IMR-90 (cell line): Measurements from ENCODE around the gene ALKBH7. TPM values are rescaled to one million over a fixed set of nuclear protein-coding genes. Genes with fewer than 3 reads are reported as not detected.
A peak's percentile ranks its signal among the peaks of the same experiment; 100 is the strongest.
"Not testable (repeated sequence)": the region's sequence is repeated elsewhere in the genome, so short reads cannot be mapped to it uniquely, and the experiment has no call there.

ENCODE experiments used
- ATAC-seq: fragments of 200-7000 bp; cut with Tn5 transposase; 2 replicates; pipeline ENCODE4 v1.9.1; 2020; ENCODE audit warnings: low read depth, mild to moderate bottlenecking, moderate library complexity
- BruUV-seq: library from RNA; stranded (reverse); fragments of 400-500 nt; replicated peaks from 2 replicates; lab custom pipeline; 2021; lab: Mats Ljungman, UMichigan
- CTCF ChIA-PET: fragments of 300-600 bp; formaldehyde crosslinking; extraction: SDS; loops from one replicate; lab custom pipeline; 2021; ENCODE audit warnings: antibody characterized with exemption; lab: Yijun Ruan, JAX
- POLR2A ChIA-PET: fragments of 300-600 bp; sonication (Branson Sonifier 250); formaldehyde crosslinking; loops from one replicate; lab custom pipeline; 2022; ENCODE audit warnings: antibody characterized with exemption; ENCODE audit not compliant: unreplicated experiment; lab: Charles Lee
- DNase-seq: peaks from one replicate; pipeline ENCODE4 v3.0.0; 2013
- H2AFZ ChIP-seq: replicated peaks from 2 replicates; pipeline ENCODE3; 2013; ENCODE audit warnings: low read length, mild to moderate bottlenecking; ENCODE audit not compliant: poor library complexity
- H2AK5ac ChIP-seq: 2 replicates; pipeline ENCODE4 v1.6.1; 2013; ENCODE audit warnings: low read depth, low read length, inconsistent platforms
- H2AK9ac ChIP-seq: replicated peaks from 2 replicates; pipeline ENCODE3; 2013; ENCODE audit warnings: mild to moderate bottlenecking, low read depth, low read length, moderate library complexity; ENCODE audit not compliant: poor library complexity
- H2BK120ac ChIP-seq: 2 replicates; pipeline ENCODE4 v1.6.1; 2013; ENCODE audit warnings: low read depth, low read length, inconsistent platforms
- H2BK15ac ChIP-seq: 3 replicates; pipeline ENCODE4 v1.6.1; 2013; ENCODE audit warnings: low read depth, low read length, inconsistent platforms
- H2BK20ac ChIP-seq: 2 replicates; pipeline ENCODE4 v1.6.1; 2013; ENCODE audit warnings: low read depth, mild to moderate bottlenecking, inconsistent platforms, low read length, moderate library complexity
- H2BK5ac ChIP-seq: 2 replicates; pipeline ENCODE4 v1.6.1; 2013; ENCODE audit warnings: mild to moderate bottlenecking, low read depth, low read length, inconsistent platforms; ENCODE audit not compliant: poor library complexity, severe bottlenecking
- H3K14ac ChIP-seq: replicated peaks from 2 replicates; pipeline ENCODE4 v1.6.1; 2013; ENCODE audit warnings: low read depth, low read length, inconsistent platforms
- H3K18ac ChIP-seq: 2 replicates; pipeline ENCODE4 v1.6.1; 2013; ENCODE audit warnings: low read depth, low read length, control low read depth
- H3K23ac ChIP-seq: 2 replicates; pipeline ENCODE4 v1.6.1; 2013; ENCODE audit warnings: low read depth, low read length, inconsistent platforms
- H3K27ac ChIP-seq: 2 replicates; pipeline ENCODE4 v1.5.1; 2013; ENCODE audit warnings: mild to moderate bottlenecking, control low read depth, low read length; ENCODE audit not compliant: insufficient read depth
- H3K27me3 ChIP-seq: 2 replicates; pipeline ENCODE4 v1.6.1; 2013; ENCODE audit warnings: low read length; ENCODE audit not compliant: control insufficient read depth, insufficient read depth
- H3K36me3 ChIP-seq: 2 replicates; pipeline ENCODE4 v1.6.1; 2013; ENCODE audit warnings: low read length, mixed read lengths; ENCODE audit not compliant: control insufficient read depth, insufficient read depth
- H3K4ac ChIP-seq: 2 replicates; pipeline ENCODE4 v1.6.1; 2013; ENCODE audit warnings: low read depth, low read length, inconsistent platforms
- H3K4me1 ChIP-seq: 2 replicates; pipeline ENCODE4 v1.6.1; 2013; ENCODE audit warnings: low read length, mixed read lengths; ENCODE audit not compliant: control insufficient read depth, insufficient read depth
- H3K4me2 ChIP-seq: 2 replicates; pipeline ENCODE4 v1.6.1; 2013; ENCODE audit warnings: low read depth, mild to moderate bottlenecking, control low read depth, low read length, moderate library complexity
- H3K4me3 ChIP-seq: 2 replicates; pipeline ENCODE4 v1.5.1; 2013; ENCODE audit warnings: low read depth, mild to moderate bottlenecking, control low read depth, low read length, moderate library complexity; ENCODE audit not compliant: insufficient read depth
- H3K56ac ChIP-seq: 2 replicates; pipeline ENCODE4 v1.6.1; 2013; ENCODE audit warnings: low read length, inconsistent platforms; ENCODE audit not compliant: insufficient read depth; ENCODE audit errors: extremely low read depth
- H3K79me1 ChIP-seq, 2 experiments: 2 replicates each; pipeline ENCODE4 v1.6.1; 2013; ENCODE audit warnings: low read length in 2 of 2, inconsistent platforms in 1 of 2, low read depth in 1 of 2
- H3K9ac ChIP-seq: 2 replicates; pipeline ENCODE4 v1.6.1; 2013; ENCODE audit warnings: low read depth, low read length, control low read depth
- H3K9me1 ChIP-seq: 2 replicates; pipeline ENCODE4 v1.6.1; 2013; ENCODE audit warnings: low read length, inconsistent platforms; ENCODE audit not compliant: insufficient read depth
- H3K9me3 ChIP-seq: 2 replicates; pipeline ENCODE4 v1.6.1; 2013; ENCODE audit warnings: low read length; ENCODE audit not compliant: control insufficient read depth, insufficient read depth
- H4K20me1 ChIP-seq: 2 replicates; pipeline ENCODE4 v1.6.1; 2013; ENCODE audit warnings: low read length, inconsistent platforms; ENCODE audit not compliant: insufficient read depth
- H4K5ac ChIP-seq: 2 replicates; pipeline ENCODE4 v1.6.1; 2013; ENCODE audit warnings: mild to moderate bottlenecking, low read depth, low read length, control low read depth
- H4K8ac ChIP-seq, 2 experiments: 2 replicates each; pipeline ENCODE4 v1.6.1; 2013; ENCODE audit warnings: low read depth in 2 of 2, low read length in 2 of 2, control low read depth in 1 of 2, inconsistent platforms in 1 of 2
- H4K91ac ChIP-seq: 2 replicates; pipeline ENCODE4 v1.6.1; 2013; ENCODE audit warnings: low read depth, low read length, inconsistent platforms; ENCODE audit not compliant: insufficient read depth
- CHD1 ChIP-seq: IDR thresholded peaks from 2 replicates; pipeline ENCODE4 v1.6.1; 2012; ENCODE audit warnings: low read depth, low read length, improper control_type of control experiment
- FOS ChIP-seq: fragments of 150-350 bp; IDR thresholded peaks from 2 replicates; pipeline ENCODE4 v1.6.1; 2016; ENCODE audit warnings: low read depth, low read length
- MAFK ChIP-seq: IDR thresholded peaks from 2 replicates; pipeline ENCODE4 v1.6.1; 2012; ENCODE audit warnings: low read depth, low read length, improper control_type of control experiment
- MAZ ChIP-seq: IDR thresholded peaks from 2 replicates; pipeline ENCODE4 v1.6.1; 2012; ENCODE audit warnings: low read depth, mild to moderate bottlenecking, low read length, improper control_type of control experiment, moderate library complexity, borderline replicate concordance
- RAD21 ChIP-seq: IDR thresholded peaks from 2 replicates; pipeline ENCODE4 v1.6.1; 2012; ENCODE audit warnings: low read length, improper control_type of control experiment
- RFX5 ChIP-seq: IDR thresholded peaks from 2 replicates; pipeline ENCODE4 v1.8.0; 2012; ENCODE audit warnings: low read depth, mild to moderate bottlenecking, low read length, moderate library complexity
- WGBS, 2 experiments: methylation state at CpG; one replicate each; pipeline versions ENCODE4 v1.1.5 to v1.1.7; 2013; ENCODE audit warnings: missing lambda C conversion rate in 2 of 2; ENCODE audit not compliant: insufficient read length in 1 of 2; ENCODE audit errors: extremely low coverage in 2 of 2; 5-methylcytosine and 5-hydroxymethylcytosine counted together
- dilution Hi-C: fragments of 300-500 bp; cut with HindIII; formaldehyde crosslinking; loops from one replicate; pipeline ENCODE4 v1.14.3; 2018; ENCODE audit warnings: low sequenced_read_pairs; ENCODE audit not compliant: unreplicated experiment
- in situ Hi-C: fragments of 300-500 bp; cut with MboI; formaldehyde crosslinking; loops from 3 replicates; pipeline ENCODE4 v1.14.3; 2019; ENCODE audit warnings: low sequenced_read_pairs, inconsistent platforms, mixed read lengths
- intact Hi-C: fragments of 100-400 bp; cut with micrococcal nuclease; formaldehyde crosslinking; loops from 2 replicates; pipeline ENCODE4 v1.10.0; 2022
- polyA plus RNA-seq, 3 experiments: library from polyadenylated mRNA; depleted of rRNA; stranded (reverse); fragments of >200 nt; gene quantifications; 2 replicates each; pipeline ENCODE4 v1.2.3, GENCODE V29; 2012; ENCODE audit warnings: low replicate concordance in 1 of 3
- total RNA-seq: library from RNA; depleted of rRNA; stranded (reverse); fragments of >200 nt; gene quantifications from 2 replicates; pipeline ENCODE4 v1.2.3, GENCODE V29; 2012
- TF ChIP-seq, protein P1 (sequence below): fragments of 150-350 bp; IDR thresholded peaks from 2 replicates; pipeline ENCODE4 v1.6.1; 2017; ENCODE audit warnings: mild to moderate bottlenecking, antibody characterized with exemption, low read length, low read depth

Gene ALKBH7
- total and polyA plus RNA-seq, 2 of the 4 experiments (the other 2 are of a cell fraction): 9.3 to 22.5 TPM

DNA sequence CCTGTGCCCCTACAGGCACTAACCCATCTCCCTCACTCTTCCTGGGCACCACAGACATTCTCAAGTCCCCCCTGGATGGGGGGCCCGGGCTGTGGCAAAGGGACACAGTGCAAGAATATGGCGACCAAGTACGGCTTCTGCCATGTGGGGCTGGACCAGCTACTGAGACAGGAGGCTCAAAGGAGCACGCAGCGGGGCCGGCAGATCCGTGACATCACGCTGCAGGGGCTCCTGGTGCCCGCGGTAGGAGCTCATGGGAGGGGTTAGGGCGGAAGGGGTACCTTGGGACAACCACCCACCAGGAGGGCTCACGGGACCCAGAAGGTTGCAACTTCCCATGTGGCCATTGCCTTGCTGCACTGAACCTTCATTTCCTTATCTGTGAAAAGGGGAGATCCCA is 23.7 kb downstream of the ALKBH7 start:
- Histone ChIP-seq H4K20me1 (no peaks in the 10 kb centered on the region), H3K27me3 (no peaks in the 10 kb centered on the region), H3K27ac (no peak overlapping the region), H3K4me2 (no peak overlapping the region), H2BK20ac (no peak overlapping the region), H3K36me3 (peaks cover 5% of the 10 kb centered on the region; the same call in 1 of the 2 replicates), H2AK5ac (no peak overlapping the region), H2BK15ac (no peak overlapping the region), H2AFZ (no peak overlapping the region), H3K9ac (no peak overlapping the region), H2AK9ac (no peak overlapping the region), H3K23ac (no peak overlapping the region), H3K14ac (no peak overlapping the region), H3K9me3 (no peaks in the 10 kb centered on the region), H3K79me1 (peaks cover 4 to 19% of the 10 kb centered on the region in 2 experiments; a peak in 3 of 4 replicates), H4K5ac (no peak overlapping the region), H3K9me1 (peaks cover 10% of the 10 kb centered on the region), H3K56ac (no peak overlapping the region), H4K91ac (no peak overlapping the region), H2BK120ac (no peak overlapping the region), H3K18ac (no peak overlapping the region), H3K4me3 (no peak overlapping the region), H4K8ac (no peak overlapping the region), H3K4me1 (peaks cover 11% of the 10 kb centered on the region), H2BK5ac (no peak overlapping the region), H3K4ac (no peak overlapping the region)
- no TSS peak for BruUV-seq
- TF ChIP-seq CHD1 (no peak), MAZ (no peak), RAD21 (no peak), FOS (no peak), MAFK (no peak), RFX5 (no peak)
- TF ChIP-seq, protein P1, sequence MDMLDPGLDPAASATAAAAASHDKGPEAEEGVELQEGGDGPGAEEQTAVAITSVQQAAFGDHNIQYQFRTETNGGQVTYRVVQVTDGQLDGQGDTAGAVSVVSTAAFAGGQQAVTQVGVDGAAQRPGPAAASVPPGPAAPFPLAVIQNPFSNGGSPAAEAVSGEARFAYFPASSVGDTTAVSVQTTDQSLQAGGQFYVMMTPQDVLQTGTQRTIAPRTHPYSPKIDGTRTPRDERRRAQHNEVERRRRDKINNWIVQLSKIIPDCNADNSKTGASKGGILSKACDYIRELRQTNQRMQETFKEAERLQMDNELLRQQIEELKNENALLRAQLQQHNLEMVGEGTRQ: no peak
- intact Hi-C loops (no loop called here), in situ Hi-C loops (no loop called here), dilution Hi-C loops (no loop called here)
- ATAC-seq (no peak), DNase-seq (no peak)
- WGBS, 2 experiments: 91% methylated on average over 5 of the region's 12 CpGs; no CpG with 5 or more reads in 1 of the 2 experiments
- ChIA-PET CTCF (no interaction called here), POLR2A (no interaction called here)

DNA sequence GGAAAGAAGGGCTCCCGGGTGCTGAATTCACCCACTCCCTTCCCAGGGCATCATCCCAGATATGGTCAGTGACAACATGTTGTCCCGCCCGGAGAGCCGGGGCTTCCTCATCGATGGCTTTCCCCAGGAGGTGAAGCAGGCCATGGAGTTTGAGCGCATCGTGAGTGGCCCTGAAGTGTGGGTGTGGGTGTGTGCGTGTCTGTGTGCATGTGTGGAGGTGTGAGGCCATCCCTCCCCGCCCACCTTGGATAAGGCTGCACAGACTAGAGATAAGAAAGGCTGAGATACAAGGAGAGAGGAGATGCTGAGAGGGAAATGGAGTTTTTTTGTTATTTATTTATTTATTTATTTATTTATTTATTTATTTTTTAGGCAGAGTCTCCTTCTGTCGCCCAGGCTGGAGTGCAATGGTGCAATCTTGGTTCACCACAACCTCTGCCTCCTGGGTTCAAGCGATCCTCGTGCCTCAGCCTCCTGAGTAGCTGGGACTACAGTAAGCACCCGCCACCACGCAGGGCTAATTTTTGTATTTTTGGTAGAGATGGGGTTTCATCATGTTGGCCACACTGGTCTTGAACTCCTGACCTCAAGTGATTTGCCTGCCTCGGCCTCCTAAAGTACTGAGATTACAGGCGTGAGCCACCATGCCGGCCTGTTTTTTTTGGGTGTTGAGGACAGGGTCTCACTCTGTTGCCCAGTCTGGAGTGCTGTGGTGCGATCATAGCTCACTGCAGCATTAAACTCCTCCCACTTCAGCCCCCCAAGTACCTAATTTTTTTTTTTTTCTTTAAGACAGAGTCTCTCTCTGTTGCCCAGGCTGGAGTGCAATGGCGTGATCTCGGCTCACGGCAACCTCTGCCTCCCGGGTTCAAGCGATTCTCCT is 27.7 kb downstream of the ALKBH7 start:
- H3K4me2 ChIP-seq, H4K8ac ChIP-seq, H3K4me1 ChIP-seq, H3K23ac ChIP-seq, H2BK20ac ChIP-seq, H2BK15ac ChIP-seq, H3K14ac ChIP-seq, H2AK5ac ChIP-seq, H4K5ac ChIP-seq, H3K9me3 ChIP-seq, H3K27me3 ChIP-seq, H2BK120ac ChIP-seq, ATAC-seq, H2BK5ac ChIP-seq, H4K20me1 ChIP-seq, H4K91ac ChIP-seq, H3K79me1 ChIP-seq, H3K4ac ChIP-seq, H3K9ac ChIP-seq, in situ Hi-C loops, H3K4me3 ChIP-seq, H3K36me3 ChIP-seq, POLR2A ChIA-PET, H3K56ac ChIP-seq, intact Hi-C loops, dilution Hi-C loops, H3K27ac ChIP-seq, H3K9me1 ChIP-seq, H3K18ac ChIP-seq, H2AK9ac ChIP-seq, CTCF ChIA-PET, DNase-seq, BruUV-seq: not testable (repeated sequence)
- WGBS, 2 experiments: 94% methylated on average over 3 of the region's 23 CpGs; no CpG with 5 or more reads in 1 of the 2 experiments
- peak overlapping the region; percentile 56 for H2AFZ ChIP-seq
